Neuronal stem cell (in vitro differentiated cells): ENCODE data around the gene APBA3.

Experiments
- DNase-seq: peaks from one replicate; pipeline ENCODE4 v3.0.0-alpha.2; 2013; ENCODE audit warnings: low spot score
- H2AFZ ChIP-seq: one replicate; pipeline ENCODE4 v1.6.1; 2013; ENCODE audit warnings: mild to moderate bottlenecking, low read length, inconsistent platforms
- H2AK5ac ChIP-seq: 2 replicates; pipeline ENCODE4 v1.6.1; 2013; ENCODE audit warnings: low read depth, mild to moderate bottlenecking, inconsistent platforms, low read length, moderate library complexity, mixed read lengths
- H2BK120ac ChIP-seq: 2 replicates; pipeline ENCODE4 v1.6.1; 2013; ENCODE audit warnings: low read depth, mild to moderate bottlenecking, inconsistent platforms, low read length, moderate library complexity, mixed read lengths
- H2BK12ac ChIP-seq: one replicate; pipeline ENCODE4 v1.6.1; 2013; ENCODE audit warnings: low read length, inconsistent platforms
- H2BK15ac ChIP-seq: 2 replicates; pipeline ENCODE4 v1.6.1; 2013; ENCODE audit warnings: mild to moderate bottlenecking, low read length, inconsistent platforms, mixed read lengths
- H2BK5ac ChIP-seq: one replicate; pipeline ENCODE4 v1.6.1; 2013; ENCODE audit warnings: inconsistent platforms, mild to moderate bottlenecking, low read length, moderate library complexity
- H3K14ac ChIP-seq: one replicate; pipeline ENCODE4 v1.6.1; 2013; ENCODE audit warnings: low read length, inconsistent platforms
- H3K18ac ChIP-seq: 2 replicates; pipeline ENCODE4 v1.6.1; 2013; ENCODE audit warnings: low read length, inconsistent platforms
- H3K23ac ChIP-seq: 2 replicates; pipeline ENCODE4 v1.6.1; 2013; ENCODE audit warnings: low read depth, mild to moderate bottlenecking, mixed read lengths, low read length, inconsistent platforms; ENCODE audit not compliant: poor library complexity
- H3K27ac ChIP-seq: replicated peaks from 3 replicates; pipeline ENCODE4 v1.5.1; 2013; ENCODE audit warnings: low read length, inconsistent platforms
- H3K27me3 ChIP-seq, 3 experiments: 2 replicates each; pipeline ENCODE4 v1.6.1; 2013; ENCODE audit warnings: low read length in 3 of 3, mild to moderate bottlenecking in 2 of 3, inconsistent platforms in 1 of 3, low read depth in 1 of 3, mixed read lengths in 1 of 3, moderate library complexity in 1 of 3; ENCODE audit not compliant: control insufficient read depth in 3 of 3, insufficient read depth in 3 of 3
- H3K36me3 ChIP-seq, 2 donors: replicated peaks in 1 of 2; 2 replicates each; pipeline ENCODE4 v1.6.1; 2013; ENCODE audit warnings: low read length in 2 of 2; ENCODE audit not compliant: control insufficient read depth in 2 of 2, insufficient read depth in 2 of 2
- H3K4ac ChIP-seq: 2 replicates; pipeline ENCODE4 v1.6.1; 2013; ENCODE audit warnings: inconsistent platforms, mild to moderate bottlenecking, low read length, moderate library complexity
- H3K4me1 ChIP-seq, 2 donors: 1 replicate in 1 of 2; 2 replicates in 1 of 2; pipeline ENCODE4 v1.6.1; 2013; ENCODE audit warnings: low read length in 2 of 2, low read depth in 1 of 2; ENCODE audit not compliant: control insufficient read depth in 2 of 2, insufficient read depth in 1 of 2
- H3K4me2 ChIP-seq: one replicate; pipeline ENCODE4 v1.6.1; 2013; ENCODE audit warnings: mild to moderate bottlenecking, low read length, inconsistent platforms; ENCODE audit not compliant: insufficient read depth, poor library complexity, severe bottlenecking
- H3K4me3 ChIP-seq, 2 donors: 2 replicates each; pipeline ENCODE4 v1.5.1; 2013; ENCODE audit warnings: low read length in 2 of 2, mild to moderate bottlenecking in 2 of 2, inconsistent platforms in 1 of 2, moderate library complexity in 1 of 2
- H3K79me1 ChIP-seq: one replicate; pipeline ENCODE4 v1.6.1; 2013; ENCODE audit warnings: low read depth, mild to moderate bottlenecking, inconsistent platforms, low read length, moderate library complexity
- H3K9ac ChIP-seq: one replicate; pipeline ENCODE4 v1.6.1; 2013; ENCODE audit warnings: mild to moderate bottlenecking, low read depth, low read length, inconsistent platforms; ENCODE audit not compliant: poor library complexity
- H3K9me3 ChIP-seq, 2 donors: replicated peaks in 1 of 2; 2 replicates each; pipeline versions ENCODE3 to v1.6.1; 2013; ENCODE audit warnings: low read length in 2 of 2, mild to moderate bottlenecking in 2 of 2, inconsistent platforms in 1 of 2, low read depth in 1 of 2, mixed read lengths in 1 of 2, moderate library complexity in 1 of 2; ENCODE audit not compliant: control insufficient read depth in 2 of 2, insufficient read depth in 1 of 2
- H4K8ac ChIP-seq: one replicate; pipeline ENCODE4 v1.6.1; 2013; ENCODE audit warnings: low read depth, mild to moderate bottlenecking, inconsistent platforms, low read length, moderate library complexity
- H4K91ac ChIP-seq: one replicate; pipeline ENCODE4 v1.6.1; 2013; ENCODE audit warnings: low read length, low read depth, mild to moderate bottlenecking, inconsistent platforms; ENCODE audit not compliant: poor library complexity
- WGBS, 2 donors: extraction: QIAGEN DNeasy Blood & Tissue Kit; methylation state at CpG; one replicate each; pipeline ENCODE4 v1.1.7; 2013; ENCODE audit warnings: missing lambda C conversion rate in 2 of 2, mixed read lengths in 1 of 2; ENCODE audit not compliant: insufficient read length in 2 of 2, insufficient replicate concordance in 1 of 2; ENCODE audit errors: extremely low coverage in 2 of 2; 5-methylcytosine and 5-hydroxymethylcytosine counted together

APBA3 gene

GRCh38 chr19:3738477-3739220 lies 22.8 kb downstream of the APBA3 start:
- Histone ChIP-seq H3K14ac (peak overlapping the region; percentile 38), H2BK15ac (peak overlapping the region; percentile 58), H3K4ac (no peak overlapping the region), H3K4me2 (no peak overlapping the region), H2AFZ (no peak overlapping the region), H3K36me3 (no peaks in the 10 kb centered on the region), H2BK12ac (no peak overlapping the region), H3K4me3 (peak overlapping the region in 1 of 2 donors; percentile 45), H2BK5ac (peak overlapping the region; percentile 4), H4K91ac (peak overlapping the region; percentile 98), H3K9me3 (no peaks in the 10 kb centered on the region), H2BK120ac (no peak overlapping the region), H3K9ac (peak overlapping the region; percentile 50), H3K18ac (no peak overlapping the region), H3K79me1 (peaks cover 2% of the 10 kb centered on the region), H4K8ac (peak overlapping the region; percentile 3), H3K23ac (peak overlapping the region; percentile 86), H3K27ac (no peak overlapping the region), H3K4me1 (no peaks in the 10 kb centered on the region), H2AK5ac (peak overlapping the region; percentile 75), H3K27me3 (no peaks in the 10 kb centered on the region)
- WGBS, 2 donors, result no CpG with 5 or more reads among the region's 32 CpGs
- no peak for DNase-seq

- H2BK12ac ChIP-seq, result no peak overlapping the region
- H3K9me3 ChIP-seq, result no peaks in the 10 kb centered on the region
- no peak overlapping the region for H4K8ac ChIP-seq
- no peak overlapping the region for H3K14ac ChIP-seq
- H2AK5ac ChIP-seq, result no peak overlapping the region
- no peak overlapping the region for H3K9ac ChIP-seq
- H3K27me3 ChIP-seq, result no peaks in the 10 kb centered on the region
- H2BK120ac ChIP-seq, result no peak overlapping the region
- H3K4me3 ChIP-seq, result peak overlapping the region in 1 of 2 donors; percentile 3
- no peak overlapping the region for H3K18ac ChIP-seq
- no peaks in the 10 kb centered on the region for H3K36me3 ChIP-seq
- no CpG with 5 or more reads among the region's 10 CpGs for WGBS, 2 donors
- no peak overlapping the region for H4K91ac ChIP-seq
- H3K4ac ChIP-seq, result no peak overlapping the region
- H2BK15ac ChIP-seq, result no peak overlapping the region
- no peak overlapping the region for H2AFZ ChIP-seq
- H3K23ac ChIP-seq, result no peak overlapping the region
- H3K4me1 ChIP-seq, result no peaks in the 10 kb centered on the region
- no peak overlapping the region for H3K27ac ChIP-seq
- H2BK5ac ChIP-seq, result no peak overlapping the region
- no peak for DNase-seq
- H3K4me2 ChIP-seq, result no peak overlapping the region
- H3K79me1 ChIP-seq, result peaks cover 2% of the 10 kb centered on the region
Observed at GRCh38 chr19:3737487-3738205, 23.8 kb downstream of the APBA3 start.

- no peak overlapping the region for H3K4me2 ChIP-seq
- no peak overlapping the region for H3K14ac ChIP-seq
- peaks cover 2% of the 10 kb centered on the region for H3K79me1 ChIP-seq
- H3K4me3 ChIP-seq, result no peak overlapping the region
- no peak overlapping the region for H4K91ac ChIP-seq
- H2BK15ac ChIP-seq, result no peak overlapping the region
- H3K27ac ChIP-seq, result no peak overlapping the region
- H3K9ac ChIP-seq, result no peak overlapping the region
- H2BK120ac ChIP-seq, result no peak overlapping the region
- no peak overlapping the region for H2AFZ ChIP-seq
- H2BK12ac ChIP-seq, result no peak overlapping the region
- no peak for DNase-seq
- no peak overlapping the region for H2AK5ac ChIP-seq
- H3K23ac ChIP-seq, result peak overlapping the region; percentile 37
- no peaks in the 10 kb centered on the region for H3K36me3 ChIP-seq
- no peak overlapping the region for H3K18ac ChIP-seq
- no peak overlapping the region for H3K4ac ChIP-seq
- no peak overlapping the region for H4K8ac ChIP-seq
- H3K27me3 ChIP-seq, result no peaks in the 10 kb centered on the region
- no peaks in the 10 kb centered on the region for H3K9me3 ChIP-seq
- H3K4me1 ChIP-seq, result no peaks in the 10 kb centered on the region
- no CpG with 5 or more reads among the region's 21 CpGs for WGBS, 2 donors
- no peak overlapping the region for H2BK5ac ChIP-seq
Observed at GRCh38 chr19:3736106-3736724, 25.3 kb downstream of the APBA3 start.

- DNase-seq, result no peak
- Histone ChIP-seq H3K4me3 (no peak overlapping the region), H2BK5ac (peak overlapping the region; percentile 73), H3K27me3 (no peaks in the 10 kb centered on the region), H3K9me3 (peaks cover 0 to 4% of the 10 kb centered on the region in 2 donors), H3K79me1 (peaks cover 2% of the 10 kb centered on the region), H2BK12ac (no peak overlapping the region), H2AK5ac (no peak overlapping the region), H3K14ac (no peak overlapping the region), H3K18ac (no peak overlapping the region), H2AFZ (no peak overlapping the region), H3K4me1 (no peaks in the 10 kb centered on the region), H4K8ac (no peak overlapping the region), H3K27ac (no peak overlapping the region), H3K4ac (no peak overlapping the region), H3K36me3 (no peaks in the 10 kb centered on the region), H3K9ac (peak overlapping the region; percentile 50), H3K4me2 (no peak overlapping the region), H2BK15ac (no peak overlapping the region), H2BK120ac (no peak overlapping the region), H3K23ac (no peak overlapping the region), H4K91ac (no peak overlapping the region)
- WGBS, 2 donors, result no CpG with 5 or more reads among the region's 14 CpGs
Observed at GRCh38 chr19:3734310-3734600, 27.2 kb downstream of the APBA3 start.
